CD4-positive, alpha-beta T cell treated with Interferon alpha-2 for 1 hour (primary cell): ENCODE results near the gene B3GNT3.
"Not testable (repeated sequence)": the region's sequence is repeated elsewhere in the genome, so short reads cannot be mapped to it uniquely, and the experiment has no call there.

Source experiments
- DNase-seq, 2 donors: peaks; one replicate each; pipeline ENCODE4 v3.0.0-alpha.2; 2020 to 2022

Gene B3GNT3

GRCh38 chr19:17767559-17767958 lies 27.4 kb upstream of the B3GNT3 start:
- no peak for DNase-seq

GRCh38 chr19:17770613-17771012 lies 24.3 kb upstream of the B3GNT3 start:
- DNase-seq, result no peak

GRCh38 chr19:17772172-17772571 lies 22.8 kb upstream of the B3GNT3 start:
- DNase-seq, result no peak

- DNase-seq, result peak; percentile 38 to 47
These were observed 19.6 kb upstream of the B3GNT3 start for GRCh38 chr19:17775245-17775927.

- peak in 1 of 2 donors; percentile 83 for DNase-seq
These were observed 18.7 kb upstream of the B3GNT3 start for GRCh38 chr19:17775991-17776803.

GRCh38 chr19:17777840-17778239 lies 17.1 kb upstream of the B3GNT3 start:
- DNase-seq, result not testable (repeated sequence)

GRCh38 chr19:17778251-17778967 lies 16.5 kb upstream of the B3GNT3 start:
- peak; percentile 53 to 68 for DNase-seq

GRCh38 chr19:17778968-17779929 lies 15.7 kb upstream of the B3GNT3 start:
- peak in 1 of 2 donors; percentile 53 for DNase-seq

- DNase-seq, result no peak
These were observed 14.2 kb upstream of the B3GNT3 start for GRCh38 chr19:17780781-17781180.

GRCh38 chr19:17783721-17784120 lies 11.2 kb upstream of the B3GNT3 start:
- not testable (repeated sequence) for DNase-seq

GRCh38 chr19:17784201-17785008 lies 10.5 kb upstream of the B3GNT3 start:
- DNase-seq, result peak; percentile 70 to 76

- no peak for DNase-seq
These were observed 7.5 kb upstream of the B3GNT3 start for GRCh38 chr19:17787274-17787913.

GRCh38 chr19:17788632-17789031 lies 6.3 kb upstream of the B3GNT3 start:
- DNase-seq, result no peak

- DNase-seq, result no peak
These were observed 4.7 kb upstream of the B3GNT3 start for GRCh38 chr19:17790059-17790780.

- no peak for DNase-seq
These were observed 567 bp upstream of the B3GNT3 start for GRCh38 chr19:17794412-17794730.

- no peak for DNase-seq
These were observed 538 bp downstream of the B3GNT3 start for GRCh38 chr19:17795495-17795856.

- no peak for DNase-seq
These were observed 1.3 kb downstream of the B3GNT3 start for GRCh38 chr19:17796013-17796837.

GRCh38 chr19:17796838-17797423 lies 2.0 kb downstream of the B3GNT3 start:
- no peak for DNase-seq
